A549 treated with ZK216348 at 1 μM for 4 hours (cell line): ENCODE data around the gene MAGOH. TPM values are rescaled to one million over a fixed set of nuclear protein-coding genes. Genes with fewer than 3 reads are reported as not detected.

Experiments used
- total RNA-seq: library from RNA; stranded (reverse); fragments of 200-300 nt; extraction: Qiagen RNA extraction; gene quantifications from 5 replicates; pipeline ENCODE4 v1.2.3, GENCODE V29; 2022; ENCODE audit warnings: low read depth

Gene MAGOH
- 60.3 to 127 TPM (median 64.7 TPM) in 5 replicates for total RNA-seq

DNA sequence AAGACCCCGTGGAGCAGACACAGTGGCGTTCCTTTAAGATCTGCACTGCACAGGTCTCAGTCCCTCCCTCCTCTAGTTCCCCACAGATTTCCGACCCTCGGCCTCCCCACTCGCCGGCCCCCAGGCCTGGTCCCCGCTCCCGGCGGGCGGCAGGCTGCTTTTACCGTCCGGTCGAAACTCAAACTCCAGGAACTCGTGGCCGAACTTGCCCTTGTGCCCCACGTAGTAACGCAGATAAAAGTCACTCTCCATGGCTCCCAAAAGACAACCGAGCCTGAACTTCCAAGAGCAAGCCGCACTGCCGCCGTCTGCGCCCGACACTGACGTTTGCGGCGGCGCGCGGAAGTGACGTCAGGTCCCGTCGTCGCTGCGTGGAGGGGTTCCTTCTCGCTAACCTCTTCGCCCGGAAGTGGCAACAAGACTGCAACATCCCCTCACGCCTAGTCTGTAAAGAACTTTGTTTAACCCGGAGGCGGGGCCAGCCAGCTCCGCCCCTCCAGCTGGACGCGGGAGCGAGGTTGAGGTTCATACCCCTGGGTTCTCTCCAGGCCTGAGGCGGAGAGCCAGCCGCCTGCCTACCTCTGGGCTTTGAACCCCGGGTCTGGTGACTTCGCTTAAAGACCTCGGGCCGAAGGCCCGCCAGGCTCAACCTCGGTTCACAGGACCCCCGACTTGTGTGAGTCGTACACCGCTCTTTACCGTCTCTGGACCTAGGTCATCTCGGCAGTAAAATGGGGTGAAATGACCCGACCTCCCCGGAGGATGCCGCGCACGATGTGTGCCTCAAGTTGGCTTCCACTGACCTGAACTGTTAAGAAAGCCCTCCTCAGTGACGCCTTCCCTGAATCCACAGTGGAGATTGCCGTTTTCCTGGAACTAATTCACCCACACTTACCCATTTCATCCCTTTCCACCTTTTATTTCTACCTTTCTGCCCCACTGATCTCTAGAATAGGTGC lies at the start of gene MAGOH:
Gene MAGOH, minus strand, starts transcription at position 322 of the 959 bp plus-strand sequence. Its CDS starts 70 bp downstream, at position 252.

DNA sequence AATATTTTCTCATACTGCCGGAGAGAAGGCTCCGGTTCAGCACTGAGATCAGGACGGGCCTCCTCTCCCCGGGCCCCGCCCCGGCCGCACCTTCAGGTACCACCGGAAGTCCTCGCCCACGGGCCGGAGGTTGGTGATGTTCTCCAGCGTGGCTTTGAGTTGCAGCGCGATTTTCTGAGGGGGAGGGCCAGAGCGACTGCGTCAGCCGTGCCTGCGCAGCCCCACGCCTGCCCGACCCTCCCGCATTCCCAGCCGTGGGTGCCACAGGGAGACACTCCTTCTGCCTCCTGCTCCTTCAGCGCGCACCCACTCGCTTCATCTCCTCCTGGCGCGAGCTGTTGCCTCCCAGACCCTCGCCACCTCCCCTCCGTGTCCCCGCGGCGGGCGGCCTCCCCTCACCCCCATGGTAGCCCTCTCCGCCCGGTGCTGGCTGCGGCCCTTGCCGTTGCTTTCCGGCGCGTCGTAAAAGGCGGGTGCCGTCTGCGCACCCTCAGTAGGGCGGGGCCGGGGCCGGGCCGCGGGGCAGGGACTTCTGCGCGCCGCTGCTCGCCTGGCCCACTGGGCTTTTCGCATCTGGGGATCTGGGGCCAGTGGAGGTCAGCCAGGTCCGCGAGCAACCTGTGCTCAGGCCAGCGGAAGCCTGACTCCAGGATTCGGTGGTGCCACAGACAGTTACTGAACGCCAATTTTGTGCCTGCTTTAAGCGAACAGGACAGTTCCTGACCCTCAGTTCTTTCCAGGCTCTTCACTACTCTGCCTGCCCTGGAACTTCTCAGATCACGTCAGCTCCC lies 18.0 kb downstream of the MAGOH start, which contains the start of gene CZIB:
Gene CZIB, minus strand, starts transcription at position 464 of the 791 bp plus-strand sequence. Its CDS starts 59 bp downstream, at position 405.

DNA sequence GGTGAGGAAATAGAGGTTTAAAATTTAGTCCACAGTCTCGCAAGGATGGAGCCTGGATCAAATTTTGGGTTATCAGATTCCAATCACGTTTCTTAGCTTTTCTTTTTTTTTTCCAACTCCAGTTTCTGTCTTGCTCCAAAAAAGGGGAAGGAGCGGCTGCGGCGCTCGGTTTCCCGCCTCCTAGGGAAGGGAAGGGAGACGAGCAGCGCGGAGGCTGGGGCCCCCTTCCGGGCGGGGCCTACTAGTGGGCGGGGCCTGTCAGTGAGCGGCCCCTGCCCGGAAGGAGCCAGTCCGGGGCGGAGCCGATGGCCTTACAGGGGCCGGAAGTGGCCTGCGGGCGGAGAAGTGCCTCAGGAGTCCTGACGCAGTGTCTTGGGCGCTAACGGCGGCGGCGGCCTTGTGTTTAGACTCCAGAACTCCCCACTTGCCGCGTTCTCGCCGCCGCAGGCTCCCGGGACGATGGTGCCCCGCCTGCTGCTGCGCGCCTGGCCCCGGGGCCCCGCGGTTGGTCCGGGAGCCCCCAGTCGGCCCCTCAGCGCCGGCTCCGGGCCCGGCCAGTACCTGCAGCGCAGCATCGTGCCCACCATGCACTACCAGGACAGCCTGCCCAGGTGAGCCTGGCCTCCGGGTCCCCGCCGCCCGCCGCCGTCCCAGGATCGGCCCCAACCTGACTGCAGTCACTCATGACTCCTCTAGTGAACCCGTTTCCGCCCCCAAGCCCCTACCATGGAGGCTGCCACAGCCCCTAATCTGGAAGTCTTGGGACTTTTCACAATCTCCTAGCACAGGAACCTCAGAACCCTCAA lies 41.6 kb downstream of the MAGOH start, which contains the start of gene CPT2:
Gene CPT2, plus strand, starts transcription at position 340 of the 806 bp plus-strand sequence. Its CDS starts 120 bp downstream, at position 460.

Other genes starting within 250 kb of the MAGOH start
- not detected in 5 replicates for gene PODN, start 176.3 kb downstream of the MAGOH start, total RNA-seq
- not detected in 5 replicates for gene SLC1A7, start 95.9 kb downstream of the MAGOH start, total RNA-seq
- gene CPT2, start 41.7 kb downstream of the MAGOH start, total RNA-seq, result 8.1 to 9.6 TPM (median 9.0 TPM) in 5 replicates
- gene CZIB, start 17.9 kb downstream of the MAGOH start, total RNA-seq, result 27.4 to 37.1 TPM (median 29.2 TPM) in 5 replicates
- gene LRP8, start 89.6 kb upstream of the MAGOH start, total RNA-seq, result 31.8 to 45.8 TPM (median 38.7 TPM) in 5 replicates
- gene DMRTB1, start 220.9 kb upstream of the MAGOH start, total RNA-seq, result not detected in 5 replicates